Panc1 (cell line): Measurements from ENCODE around the gene SMC6.

Experiments used
- POLR2AphosphoS5 ChIP-seq: IDR thresholded peaks from 2 replicates; pipeline ENCODE4 v1.6.1; 2012; ENCODE audit warnings: mild to moderate bottlenecking, low read depth, low read length, moderate library complexity
- SIN3A ChIP-seq: IDR thresholded peaks from 2 replicates; pipeline ENCODE4 v1.6.1; 2012; ENCODE audit warnings: low read depth, mild to moderate bottlenecking, low read length, moderate library complexity, borderline replicate concordance; ENCODE audit not compliant: insufficient read depth
- TCF7L2 ChIP-seq: IDR thresholded peaks from 2 replicates; pipeline ENCODE4 v1.6.1; 2011; ENCODE audit warnings: mild to moderate bottlenecking, low read depth, low read length, inconsistent platforms
- TF ChIP-seq, protein P1 (sequence below), 2 experiments: IDR thresholded peaks; 2 replicates each; pipeline ENCODE4 v1.6.1; 2011 to 2012; ENCODE audit warnings: low read depth in 2 of 2, control low read depth in 1 of 2, low read length in 1 of 2, mild to moderate bottlenecking in 1 of 2, moderate library complexity in 1 of 2; ENCODE audit not compliant: insufficient read depth in 1 of 2
- TF ChIP-seq, protein P2 (sequence below): fragments of 450-650 bp; IDR thresholded peaks from 2 replicates; pipeline ENCODE4 v1.5.1; 2017; ENCODE audit warnings: mild to moderate bottlenecking

GRCh38 chr2:17768894-17769293 is 15.3 kb upstream of the SMC6 start:
- TF ChIP-seq, protein P1, sequence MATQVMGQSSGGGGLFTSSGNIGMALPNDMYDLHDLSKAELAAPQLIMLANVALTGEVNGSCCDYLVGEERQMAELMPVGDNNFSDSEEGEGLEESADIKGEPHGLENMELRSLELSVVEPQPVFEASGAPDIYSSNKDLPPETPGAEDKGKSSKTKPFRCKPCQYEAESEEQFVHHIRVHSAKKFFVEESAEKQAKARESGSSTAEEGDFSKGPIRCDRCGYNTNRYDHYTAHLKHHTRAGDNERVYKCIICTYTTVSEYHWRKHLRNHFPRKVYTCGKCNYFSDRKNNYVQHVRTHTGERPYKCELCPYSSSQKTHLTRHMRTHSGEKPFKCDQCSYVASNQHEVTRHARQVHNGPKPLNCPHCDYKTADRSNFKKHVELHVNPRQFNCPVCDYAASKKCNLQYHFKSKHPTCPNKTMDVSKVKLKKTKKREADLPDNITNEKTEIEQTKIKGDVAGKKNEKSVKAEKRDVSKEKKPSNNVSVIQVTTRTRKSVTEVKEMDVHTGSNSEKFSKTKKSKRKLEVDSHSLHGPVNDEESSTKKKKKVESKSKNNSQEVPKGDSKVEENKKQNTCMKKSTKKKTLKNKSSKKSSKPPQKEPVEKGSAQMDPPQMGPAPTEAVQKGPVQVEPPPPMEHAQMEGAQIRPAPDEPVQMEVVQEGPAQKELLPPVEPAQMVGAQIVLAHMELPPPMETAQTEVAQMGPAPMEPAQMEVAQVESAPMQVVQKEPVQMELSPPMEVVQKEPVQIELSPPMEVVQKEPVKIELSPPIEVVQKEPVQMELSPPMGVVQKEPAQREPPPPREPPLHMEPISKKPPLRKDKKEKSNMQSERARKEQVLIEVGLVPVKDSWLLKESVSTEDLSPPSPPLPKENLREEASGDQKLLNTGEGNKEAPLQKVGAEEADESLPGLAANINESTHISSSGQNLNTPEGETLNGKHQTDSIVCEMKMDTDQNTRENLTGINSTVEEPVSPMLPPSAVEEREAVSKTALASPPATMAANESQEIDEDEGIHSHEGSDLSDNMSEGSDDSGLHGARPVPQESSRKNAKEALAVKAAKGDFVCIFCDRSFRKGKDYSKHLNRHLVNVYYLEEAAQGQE (IDR thresholded peaks at IDR 0.05; ENCODE audit: insufficient read depth in 1 of 2, low read depth in 2 of 2, low read length in 1 of 2), result no peak
- TF ChIP-seq, protein P2, sequence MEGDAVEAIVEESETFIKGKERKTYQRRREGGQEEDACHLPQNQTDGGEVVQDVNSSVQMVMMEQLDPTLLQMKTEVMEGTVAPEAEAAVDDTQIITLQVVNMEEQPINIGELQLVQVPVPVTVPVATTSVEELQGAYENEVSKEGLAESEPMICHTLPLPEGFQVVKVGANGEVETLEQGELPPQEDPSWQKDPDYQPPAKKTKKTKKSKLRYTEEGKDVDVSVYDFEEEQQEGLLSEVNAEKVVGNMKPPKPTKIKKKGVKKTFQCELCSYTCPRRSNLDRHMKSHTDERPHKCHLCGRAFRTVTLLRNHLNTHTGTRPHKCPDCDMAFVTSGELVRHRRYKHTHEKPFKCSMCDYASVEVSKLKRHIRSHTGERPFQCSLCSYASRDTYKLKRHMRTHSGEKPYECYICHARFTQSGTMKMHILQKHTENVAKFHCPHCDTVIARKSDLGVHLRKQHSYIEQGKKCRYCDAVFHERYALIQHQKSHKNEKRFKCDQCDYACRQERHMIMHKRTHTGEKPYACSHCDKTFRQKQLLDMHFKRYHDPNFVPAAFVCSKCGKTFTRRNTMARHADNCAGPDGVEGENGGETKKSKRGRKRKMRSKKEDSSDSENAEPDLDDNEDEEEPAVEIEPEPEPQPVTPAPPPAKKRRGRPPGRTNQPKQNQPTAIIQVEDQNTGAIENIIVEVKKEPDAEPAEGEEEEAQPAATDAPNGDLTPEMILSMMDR, result no peak
- TF ChIP-seq TCF7L2, result no peak
- no peak for TF ChIP-seq POLR2AphosphoS5
- no peak for TF ChIP-seq SIN3A
